Measurements from ENCODE around the gene KLK7. TPM values are rescaled to one million over a fixed set of nuclear protein-coding genes. Genes with fewer than 3 reads are reported as not detected.
"Not testable (repeated sequence)": the region's sequence is repeated elsewhere in the genome, so short reads cannot be mapped to it uniquely, and the experiment has no call there.

KLK7 gene
- total RNA-seq, 2 experiments from 2014 or later = not detected

- Mint-ChIP-seq H3K27me3 (peaks cover 4% of the 10 kb centered on the region), H3K27ac (no peak overlapping the region), H3K4me1 (no peaks in the 10 kb centered on the region), H3K9me3 (no peaks in the 10 kb centered on the region), H3K36me3 (ENCODE audit: low read depth) (no peaks in the 10 kb centered on the region), H3K4me3 (no peak overlapping the region)
- ChIA-PET CTCF (no interaction called here), POLR2A (no interaction called here)
- no peak for DNase-seq
These were observed 21.5 kb upstream of the KLK7 start for GRCh38 chr19:51005248-51005647.

GRCh38 chr19:51003316-51003715 is 19.6 kb upstream of the KLK7 start:
- POLR2A ChIA-PET = no interaction called here
- no peak for DNase-seq
- H3K36me3 Mint-ChIP-seq (ENCODE audit: low read depth) = no peaks in the 10 kb centered on the region
- H3K9me3 Mint-ChIP-seq = no peaks in the 10 kb centered on the region
- no peak overlapping the region for H3K27ac Mint-ChIP-seq
- no peaks in the 10 kb centered on the region for H3K27me3 Mint-ChIP-seq
- H3K4me1 Mint-ChIP-seq = no peaks in the 10 kb centered on the region
- CTCF ChIA-PET = no interaction called here
- no peak overlapping the region for H3K4me3 Mint-ChIP-seq

GRCh38 chr19:51002542-51003311 is 19.0 kb upstream of the KLK7 start:
- ChIA-PET CTCF (interaction anchor here (0.6 to 0.9 kb wide), 2 partner anchors 81 to 166 kb away, joined by 3 read pairs; no protein-coding TSS in a partner anchor), POLR2A (no interaction called here)
- no peak overlapping the region for H3K4me3 Mint-ChIP-seq

GRCh38 chr19:51002089-51002532 is 18.4 kb upstream of the KLK7 start:
- ChIA-PET CTCF (interaction anchor here (0.9 kb wide), 1 partner anchor 80 kb away, joined by 3 read pairs; no protein-coding TSS in a partner anchor), POLR2A (no interaction called here)
- H3K27ac Mint-ChIP-seq = no peak overlapping the region

More at GRCh38 chr19:51002542-51003311, 19.0 kb upstream of the KLK7 start:
- Mint-ChIP-seq H3K27ac (no peak overlapping the region), H3K4me1 (no peaks in the 10 kb centered on the region), H3K9me3 (no peaks in the 10 kb centered on the region), H3K27me3 (no peaks in the 10 kb centered on the region), H3K36me3 (ENCODE audit: low read depth) (no peaks in the 10 kb centered on the region)
- DNase-seq = peak; percentile 30

DNA sequence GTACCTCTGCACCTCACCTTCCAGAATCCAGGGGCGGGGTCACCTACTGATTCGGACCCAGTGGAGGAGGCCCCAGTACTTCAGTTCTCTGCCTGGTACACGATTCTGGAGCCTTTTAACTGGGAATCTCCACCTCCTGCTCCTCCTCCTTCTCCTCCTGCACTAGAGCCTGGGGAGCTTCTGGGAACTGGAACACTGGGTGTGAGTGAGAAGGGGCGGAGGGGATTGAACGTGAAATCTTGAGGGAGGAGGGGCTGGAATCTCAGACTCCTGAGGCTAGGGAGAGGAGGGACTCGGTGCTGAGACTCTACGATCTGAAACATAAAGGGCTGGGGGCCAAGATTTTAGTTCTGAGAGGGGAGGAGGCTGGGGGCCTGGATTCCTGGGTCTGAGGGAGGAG is 17.8 kb upstream of the KLK7 start, which contains the start of gene KLK8:
KLK8 (minus strand) TSS at position 90 of the 400 bp plus-strand sequence. CDS start 437 bp downstream, outside the sequence.
- POLR2A ChIA-PET = no interaction called here
- Mint-ChIP-seq H3K36me3 (ENCODE audit: low read depth) (no peaks in the 10 kb centered on the region), H3K4me3 (no peak within 1 kb of the TSS), H3K27ac (no peak within 1 kb of the TSS), H3K9me3 (no peaks in the 10 kb centered on the region), H3K4me1 (no peaks in the 10 kb centered on the region), H3K27me3 (no peaks in the 10 kb centered on the region)
- DNase-seq = no peak
- CTCF ChIA-PET = no interaction called here

More at GRCh38 chr19:51002089-51002532, 18.4 kb upstream of the KLK7 start:
- Mint-ChIP-seq H3K4me1 (no peaks in the 10 kb centered on the region), H3K36me3 (ENCODE audit: low read depth) (no peaks in the 10 kb centered on the region), H3K4me3 (no peak overlapping the region), H3K9me3 (no peaks in the 10 kb centered on the region), H3K27me3 (no peaks in the 10 kb centered on the region)
- no peak for DNase-seq

- H3K27ac Mint-ChIP-seq = no peak overlapping the region
- ChIA-PET CTCF (no interaction called here), POLR2A (no interaction called here)
- H3K27me3 Mint-ChIP-seq = no peaks in the 10 kb centered on the region
- no peaks in the 10 kb centered on the region for H3K4me1 Mint-ChIP-seq
- no peaks in the 10 kb centered on the region for H3K36me3 Mint-ChIP-seq (ENCODE audit: low read depth)
- H3K9me3 Mint-ChIP-seq = no peaks in the 10 kb centered on the region
- DNase-seq = no peak
- H3K4me3 Mint-ChIP-seq = no peak overlapping the region
These were observed 17.3 kb upstream of the KLK7 start for GRCh38 chr19:51000981-51001380.

DNA sequence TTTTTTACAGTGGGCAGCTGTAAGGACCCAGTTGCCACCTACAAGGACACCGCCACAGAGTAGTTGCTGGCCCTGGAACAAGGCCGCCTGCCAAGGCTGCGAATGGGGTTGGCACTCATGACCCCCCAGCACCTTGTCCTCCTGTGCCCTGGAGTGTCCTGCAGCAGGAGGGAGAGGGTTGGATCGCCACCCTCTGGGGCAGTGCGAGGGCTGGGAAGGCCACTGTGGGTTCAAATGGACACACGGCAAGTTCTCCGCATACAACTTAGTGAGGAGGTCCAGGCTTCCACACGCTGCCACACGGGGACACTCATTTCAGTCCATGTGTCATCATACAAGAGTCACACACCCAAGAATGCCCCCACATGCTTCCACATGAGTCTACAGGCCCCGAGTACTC is 16.7 kb upstream of the KLK7 start:
- H3K4me1 Mint-ChIP-seq = no peaks in the 10 kb centered on the region
- POLR2A ChIA-PET = no interaction called here
- no peak overlapping the region for H3K4me3 Mint-ChIP-seq
- H3K9me3 Mint-ChIP-seq = no peaks in the 10 kb centered on the region
- no peak for DNase-seq
- H3K27me3 Mint-ChIP-seq = no peaks in the 10 kb centered on the region
- no peak overlapping the region for H3K27ac Mint-ChIP-seq
- H3K36me3 Mint-ChIP-seq (ENCODE audit: low read depth) = no peaks in the 10 kb centered on the region
- CTCF ChIA-PET = no interaction called here

- Mint-ChIP-seq H3K4me3 (no peak overlapping the region), H3K36me3 (ENCODE audit: low read depth) (no peaks in the 10 kb centered on the region), H3K4me1 (no peaks in the 10 kb centered on the region), H3K27ac (no peak overlapping the region), H3K27me3 (no peaks in the 10 kb centered on the region), H3K9me3 (peaks cover 2% of the 10 kb centered on the region)
- DNase-seq = no peak
- ChIA-PET POLR2A (no interaction called here), CTCF (no interaction called here)
These were observed 15.0 kb upstream of the KLK7 start for GRCh38 chr19:50998686-50999085.

DNA sequence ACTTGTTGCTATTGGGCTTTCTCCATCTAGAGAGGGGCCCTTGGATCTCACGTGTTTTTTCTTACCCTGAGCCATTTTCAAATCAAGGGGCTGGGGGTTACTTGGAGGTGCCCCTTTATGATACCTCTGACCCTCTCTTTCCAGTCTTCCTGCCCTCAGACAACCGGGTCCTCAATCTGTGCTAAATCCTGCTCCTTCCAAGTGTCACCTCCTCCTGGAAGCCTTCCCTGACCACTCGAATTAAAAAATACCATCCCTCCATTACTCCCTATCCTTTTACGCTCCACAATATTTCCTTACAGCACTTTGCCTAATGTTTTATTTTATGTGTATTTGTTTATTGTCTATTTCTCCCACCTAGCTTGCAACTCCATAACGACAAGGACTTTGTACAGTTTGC is 14.3 kb upstream of the KLK7 start:
- ChIA-PET CTCF (no interaction called here), POLR2A (no interaction called here)
- Mint-ChIP-seq H3K27me3 (no peaks in the 10 kb centered on the region), H3K4me1 (no peaks in the 10 kb centered on the region), H3K36me3 (ENCODE audit: low read depth) (no peaks in the 10 kb centered on the region), H3K27ac (no peak overlapping the region), H3K9me3 (peaks cover 2% of the 10 kb centered on the region), H3K4me3 (no peak overlapping the region)
- DNase-seq = no peak

GRCh38 chr19:50994129-50994528 is 10.4 kb upstream of the KLK7 start:
- ChIA-PET POLR2A (no interaction called here), CTCF (no interaction called here)
- no peak for DNase-seq
- H3K4me3 Mint-ChIP-seq = no peak overlapping the region
- H3K4me1 Mint-ChIP-seq = no peaks in the 10 kb centered on the region
- peaks cover 2% of the 10 kb centered on the region for H3K9me3 Mint-ChIP-seq
- no peaks in the 10 kb centered on the region for H3K36me3 Mint-ChIP-seq (ENCODE audit: low read depth)
- no peak overlapping the region for H3K27ac Mint-ChIP-seq
- H3K27me3 Mint-ChIP-seq = peaks cover 14% of the 10 kb centered on the region

DNA sequence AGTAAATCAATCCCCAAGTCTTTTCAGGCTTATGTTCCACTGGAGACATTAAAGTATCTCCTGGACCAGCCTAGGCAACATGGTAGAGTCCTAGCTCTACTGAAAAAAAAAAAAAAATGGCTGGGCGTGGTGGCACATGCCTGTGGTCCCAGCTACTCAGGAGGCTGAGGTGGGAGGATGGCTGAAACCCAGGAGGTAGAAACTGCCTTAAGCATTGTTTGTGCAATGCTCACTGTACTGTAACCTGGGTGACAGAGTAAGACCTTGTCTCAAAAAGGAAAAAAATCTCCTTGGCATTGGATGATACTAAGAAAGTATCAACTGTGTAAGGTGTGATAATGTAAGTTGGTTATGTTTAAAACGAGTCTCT is 8.9 kb upstream of the KLK7 start:
- H3K9me3 Mint-ChIP-seq = peaks cover 2% of the 10 kb centered on the region
- DNase-seq = no peak
- no peaks in the 10 kb centered on the region for H3K4me1 Mint-ChIP-seq
- no peak overlapping the region for H3K27ac Mint-ChIP-seq
- ChIA-PET POLR2A (no interaction called here), CTCF (no interaction called here)
- H3K4me3 Mint-ChIP-seq = no peak overlapping the region
- H3K36me3 Mint-ChIP-seq (ENCODE audit: low read depth) = no peaks in the 10 kb centered on the region
- H3K27me3 Mint-ChIP-seq = peaks cover 22% of the 10 kb centered on the region

GRCh38 chr19:50984416-50984815 is 699 bp upstream of the KLK7 start:
- H3K9me3 Mint-ChIP-seq; POLR2A ChIA-PET; DNase-seq; H3K27ac Mint-ChIP-seq; H3K4me3 Mint-ChIP-seq; CTCF ChIA-PET; H3K4me1 Mint-ChIP-seq; H3K36me3 Mint-ChIP-seq (ENCODE audit: low read depth): not testable (repeated sequence)
- peaks cover 21% of the 10 kb centered on the region for H3K27me3 Mint-ChIP-seq

DNA sequence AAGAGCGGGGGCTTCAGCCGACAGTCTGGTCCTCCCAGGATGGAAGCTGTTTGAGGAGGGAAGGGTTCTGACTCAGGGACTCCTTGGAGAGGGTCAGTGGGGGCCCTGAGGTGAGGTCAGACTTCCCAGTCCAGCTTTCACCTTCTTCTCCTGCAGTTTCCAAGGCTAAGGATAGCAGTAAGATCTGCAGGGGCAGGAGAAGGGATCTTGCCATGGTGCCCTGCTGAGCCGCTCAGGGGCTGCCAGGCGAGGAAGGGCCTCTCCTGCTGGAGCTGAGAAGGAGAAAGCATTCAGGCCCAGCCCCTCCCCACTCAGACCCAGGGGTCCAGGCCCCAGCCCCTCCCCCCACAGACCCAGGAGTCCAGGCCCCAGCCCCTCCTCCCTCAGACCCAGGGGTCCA is 1.5 kb downstream of the KLK7 start:
- H3K4me3 Mint-ChIP-seq = no peak overlapping the region
- CTCF ChIA-PET = no interaction called here
- H3K9me3 Mint-ChIP-seq = no peaks in the 10 kb centered on the region
- H3K27ac Mint-ChIP-seq = no peak overlapping the region
- DNase-seq = no peak
- H3K36me3 Mint-ChIP-seq (ENCODE audit: low read depth) = no peaks in the 10 kb centered on the region
- H3K4me1 Mint-ChIP-seq = no peaks in the 10 kb centered on the region
- POLR2A ChIA-PET = no interaction called here
- peaks cover 12% of the 10 kb centered on the region for H3K27me3 Mint-ChIP-seq

GRCh38 chr19:50981587-50982146 is 2.0 kb downstream of the KLK7 start:
- no peaks in the 10 kb centered on the region for H3K4me1 Mint-ChIP-seq
- no peaks in the 10 kb centered on the region for H3K9me3 Mint-ChIP-seq
- peaks cover 14% of the 10 kb centered on the region for H3K27me3 Mint-ChIP-seq
- DNase-seq = no peak
- H3K27ac Mint-ChIP-seq = no peak overlapping the region
- no peaks in the 10 kb centered on the region for H3K36me3 Mint-ChIP-seq (ENCODE audit: low read depth)
- POLR2A ChIA-PET = no interaction called here
- H3K4me3 Mint-ChIP-seq = no peak overlapping the region
- CTCF ChIA-PET = no interaction called here
